PC-3 (cell line): ENCODE results near the gene MYLK.

Experiments used
- CTCF ChIP-seq: fragments of 300-600 bp; sonication (generic); conservative IDR thresholded peaks from 2 replicates; pipeline ENCODE4 v1.5.1; 2017; ENCODE audit warnings: antibody characterized with exemption, low read depth, mild to moderate bottlenecking, low read length
- EZH2 ChIP-seq: fragments of 300-600 bp; sonication (generic); IDR thresholded peaks from one replicate; pipeline ENCODE4 v1.6.1; 2017; ENCODE audit warnings: antibody characterized with exemption, mild to moderate bottlenecking, low read length; ENCODE audit not compliant: unreplicated experiment
- EZH2phosphoT487 ChIP-seq: fragments of 300-600 bp; sonication (generic); IDR thresholded peaks from 2 replicates; pipeline ENCODE4 v1.6.1; 2018; ENCODE audit warnings: mild to moderate bottlenecking, antibody characterized with exemption, low read length, borderline replicate concordance

GRCh38 chr3:123843668-123844067 is 40.5 kb downstream of the MYLK start:
- TF ChIP-seq CTCF, result no peak
- no peak for TF ChIP-seq EZH2phosphoT487
- no peak for TF ChIP-seq EZH2
